Esophagus muscularis mucosa (tissue), 4 donors: Measurements from ENCODE around the gene AMPD1. TPM values are rescaled to one million over a fixed set of nuclear protein-coding genes. Genes with fewer than 3 reads are reported as not detected.

ENCODE experiments used
- DNase-seq: peaks from one replicate; pipeline ENCODE4 v3.0.0-alpha.2; 2017; ENCODE audit errors: extremely low spot score
- H3K27ac ChIP-seq, 4 donors: fragments of 200-600 bp; sonication (generic); replicated peaks in 1 of 4; 1 replicate in 3 of 4; 2 replicates in 1 of 4; pipeline ENCODE4 v1.5.1; 2016 to 2019; ENCODE audit warnings: mild to moderate bottlenecking in 1 of 4
- H3K27me3 ChIP-seq, 4 donors: fragments of 200-600 bp; sonication (generic); one replicate each; pipeline versions ENCODE4 v1.5.1 to v1.6.0; 2016 to 2019
- H3K36me3 ChIP-seq, 4 donors: fragments of 200-600 bp; sonication (generic); one replicate each; pipeline ENCODE4 v1.5.1; 2016 to 2019
- H3K4me1 ChIP-seq, 4 donors: fragments of 200-600 bp; sonication (generic); one replicate each; pipeline ENCODE4 v1.5.1; 2016 to 2019
- H3K4me3 ChIP-seq, 4 donors: fragments of 200-600 bp; sonication (generic); 1 replicate in 2 of 4; 2 replicates in 2 of 4; pipeline ENCODE4 v1.5.1; 2016 to 2019; ENCODE audit warnings: mild to moderate bottlenecking in 4 of 4, moderate library complexity in 1 of 4
- H3K9me3 ChIP-seq, 4 donors: fragments of 200-600 bp; sonication (generic); 1 replicate in 3 of 4; 2 replicates in 1 of 4; pipeline ENCODE4 v1.5.1; 2016 to 2019
- EP300 ChIP-seq: sonication (generic); formaldehyde crosslinking; IDR thresholded peaks from one replicate; pipeline ENCODE4 v1.6.1; 2017; ENCODE audit warnings: antibody characterized with exemption
- POLR2A ChIP-seq: fragments of 450-650 bp; IDR thresholded peaks from one replicate; pipeline ENCODE4 v1.6.1; 2017; ENCODE audit warnings: antibody characterized with exemption, moderate library complexity, mild to moderate bottlenecking, low read depth
- POLR2AphosphoS5 ChIP-seq, 2 donors: sonication (generic); formaldehyde crosslinking; IDR thresholded peaks; one replicate each; pipeline ENCODE4 v1.6.1; 2017; ENCODE audit warnings: antibody characterized with exemption in 2 of 2
- WGBS: methylation state at CpG from one replicate; pipeline ENCODE4 v1.1.5; 2018; 5-methylcytosine and 5-hydroxymethylcytosine counted together
- intact Hi-C: fragments of 100-400 bp; cut with DNase I; formaldehyde crosslinking; loops from one replicate; pipeline ENCODE4 v1.15.1; 2023
- total RNA-seq, 4 donors: library from RNA; depleted of rRNA; stranded (reverse); fragments of >200 nt; gene quantifications; one replicate each; pipeline versions ENCODE4 v1.1.0 to v1.2.1, GENCODE V29; 2016
- TF ChIP-seq, protein P1 (sequence below), 3 experiments: fragments of 200-600 bp in 2 of 3; fragments of 450-650 bp in 1 of 3; sonication (generic) in 2 of 3; IDR thresholded peaks; one replicate each; pipeline ENCODE4 v1.5.1; 2017 to 2019; ENCODE audit warnings: antibody characterized with exemption in 3 of 3, mild to moderate bottlenecking in 2 of 3, moderate library complexity in 1 of 3

The AMPD1 gene
- total RNA-seq, 4 donors from 2014 or later = not detected

DNA sequence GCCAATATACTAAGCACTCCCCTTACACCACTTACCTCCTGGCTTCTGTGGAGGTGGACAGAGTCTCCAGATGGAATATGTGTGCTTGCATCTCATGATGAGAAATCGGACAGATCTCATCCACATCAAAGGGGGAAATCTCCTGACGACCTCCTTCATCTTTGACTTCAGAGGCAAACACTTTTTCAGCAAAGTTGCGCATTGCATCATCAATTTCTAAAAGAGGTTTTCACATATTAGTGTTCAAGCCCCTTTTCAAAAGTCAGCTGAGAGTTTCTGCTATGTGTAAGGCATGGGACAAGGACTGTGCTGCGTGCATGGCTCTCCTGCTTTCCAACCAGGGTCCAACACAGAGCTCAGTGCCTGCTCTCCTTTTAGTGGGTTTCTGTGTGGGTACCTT, 6.8 kb downstream of the AMPD1 start:
- whole genome bisulfite sequencing = 80% methylated on average over 4 of the region's 4 CpGs
- Histone ChIP-seq H3K27ac (no peak overlapping the region), H3K36me3 (no peaks in the 10 kb centered on the region), H3K4me3 (no peak overlapping the region), H3K4me1 (no peaks in the 10 kb centered on the region), H3K27me3 (peaks cover 0 to 13% (median 0%) of the 10 kb centered on the region in 4 donors), H3K9me3 (no peaks in the 10 kb centered on the region)
- TF ChIP-seq, protein P1, sequence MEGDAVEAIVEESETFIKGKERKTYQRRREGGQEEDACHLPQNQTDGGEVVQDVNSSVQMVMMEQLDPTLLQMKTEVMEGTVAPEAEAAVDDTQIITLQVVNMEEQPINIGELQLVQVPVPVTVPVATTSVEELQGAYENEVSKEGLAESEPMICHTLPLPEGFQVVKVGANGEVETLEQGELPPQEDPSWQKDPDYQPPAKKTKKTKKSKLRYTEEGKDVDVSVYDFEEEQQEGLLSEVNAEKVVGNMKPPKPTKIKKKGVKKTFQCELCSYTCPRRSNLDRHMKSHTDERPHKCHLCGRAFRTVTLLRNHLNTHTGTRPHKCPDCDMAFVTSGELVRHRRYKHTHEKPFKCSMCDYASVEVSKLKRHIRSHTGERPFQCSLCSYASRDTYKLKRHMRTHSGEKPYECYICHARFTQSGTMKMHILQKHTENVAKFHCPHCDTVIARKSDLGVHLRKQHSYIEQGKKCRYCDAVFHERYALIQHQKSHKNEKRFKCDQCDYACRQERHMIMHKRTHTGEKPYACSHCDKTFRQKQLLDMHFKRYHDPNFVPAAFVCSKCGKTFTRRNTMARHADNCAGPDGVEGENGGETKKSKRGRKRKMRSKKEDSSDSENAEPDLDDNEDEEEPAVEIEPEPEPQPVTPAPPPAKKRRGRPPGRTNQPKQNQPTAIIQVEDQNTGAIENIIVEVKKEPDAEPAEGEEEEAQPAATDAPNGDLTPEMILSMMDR (IDR thresholded peaks at IDR 0.05) = no peak
- TF ChIP-seq POLR2AphosphoS5 (IDR thresholded peaks at IDR 0.05) (no peak), EP300 (no peak), POLR2A (no peak)
- no peak for DNase-seq
- intact Hi-C loops = no loop called here

DNA sequence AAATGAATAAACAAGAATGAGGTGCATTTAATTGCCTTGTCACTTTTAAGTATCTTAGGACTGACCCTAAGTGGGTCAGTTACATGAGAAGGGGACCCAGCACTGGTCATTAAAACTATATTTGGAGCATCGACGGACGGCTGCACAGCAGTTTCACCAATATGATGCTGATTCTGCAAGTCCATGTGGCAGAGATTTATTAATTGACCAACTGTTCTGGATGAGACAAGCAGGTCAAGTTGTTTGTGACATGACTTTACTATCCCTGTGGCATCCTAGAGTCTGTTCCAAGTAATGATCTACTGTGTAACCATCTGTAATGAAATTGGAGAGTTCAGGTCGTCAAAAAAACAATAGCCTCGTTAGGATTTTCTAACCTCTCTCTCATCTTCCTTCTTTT, 9.5 kb downstream of the AMPD1 start:
- no peaks in the 10 kb centered on the region for H3K9me3 ChIP-seq
- no peaks in the 10 kb centered on the region for H3K36me3 ChIP-seq
- H3K27me3 ChIP-seq = peaks cover 0 to 11% (median 0%) of the 10 kb centered on the region in 4 donors
- no peak for TF ChIP-seq POLR2AphosphoS5 (IDR thresholded peaks at IDR 0.05)
- TF ChIP-seq, protein P1 (IDR thresholded peaks at IDR 0.05) = no peak
- no peak for TF ChIP-seq POLR2A
- no peak for TF ChIP-seq EP300
- intact Hi-C loops = no loop called here
- H3K4me3 ChIP-seq = no peak overlapping the region
- no peak for DNase-seq
- no peaks in the 10 kb centered on the region for H3K4me1 ChIP-seq
- no peak overlapping the region for H3K27ac ChIP-seq
- WGBS = 90% methylated on average over 5 of the region's 5 CpGs

DNA sequence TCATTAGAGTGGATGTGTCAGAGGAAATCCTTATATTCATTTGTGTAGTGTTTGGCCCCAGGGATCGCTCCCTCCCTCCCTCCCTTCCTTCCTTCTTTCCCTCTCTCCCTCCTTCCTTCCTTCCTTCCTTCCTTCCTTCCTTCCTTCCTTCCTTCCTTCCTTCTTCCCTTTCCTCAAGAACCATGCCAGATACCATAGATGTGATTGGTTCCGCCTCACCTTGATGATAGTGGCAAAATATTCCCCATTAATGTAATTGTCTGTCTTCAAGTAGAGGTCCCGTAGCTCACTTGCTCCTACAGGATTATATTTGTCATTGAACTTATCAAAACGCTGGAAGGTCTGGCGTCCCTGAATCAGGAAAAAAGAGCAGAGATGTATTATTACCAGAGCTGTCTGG, 17.7 kb downstream of the AMPD1 start:
- no peaks in the 10 kb centered on the region for H3K9me3 ChIP-seq
- intact Hi-C loops = no loop called here
- no peak for DNase-seq
- 71% methylated on average over 5 of the region's 5 CpGs for WGBS
- H3K27ac ChIP-seq = no peak overlapping the region
- H3K4me1 ChIP-seq = no peaks in the 10 kb centered on the region
- no peaks in the 10 kb centered on the region for H3K36me3 ChIP-seq
- peaks cover 0 to 21% (median 0%) of the 10 kb centered on the region in 4 donors for H3K27me3 ChIP-seq
- H3K4me3 ChIP-seq = no peak overlapping the region
- TF ChIP-seq POLR2AphosphoS5 (IDR thresholded peaks at IDR 0.05) (no peak), EP300 (no peak), POLR2A (no peak)
- TF ChIP-seq, protein P1 (IDR thresholded peaks at IDR 0.05) = no peak

DNA sequence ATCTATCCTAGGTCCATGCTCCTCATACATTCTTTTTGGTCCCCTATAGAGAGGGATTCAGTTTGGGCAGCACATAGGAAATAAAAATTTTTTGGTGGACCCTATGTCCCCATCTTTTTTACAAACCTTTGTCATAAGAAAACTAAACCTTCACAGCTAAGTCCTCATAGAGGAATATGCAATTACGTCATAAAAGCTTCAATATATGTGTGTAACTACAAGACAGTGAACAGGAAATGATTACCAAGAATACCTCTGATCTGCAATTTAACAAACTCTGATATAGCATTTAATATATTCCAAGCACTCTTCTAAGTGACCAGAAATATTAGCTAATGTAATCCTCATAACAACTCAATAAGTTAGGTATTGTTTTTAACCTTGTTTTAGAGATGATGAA, 19.2 kb downstream of the AMPD1 start:
- intact Hi-C loops = no loop called here
- Histone ChIP-seq H3K4me1 (no peaks in the 10 kb centered on the region), H3K27ac (no peak overlapping the region), H3K27me3 (peaks cover 0 to 19% (median 0%) of the 10 kb centered on the region in 4 donors), H3K9me3 (no peaks in the 10 kb centered on the region), H3K36me3 (no peaks in the 10 kb centered on the region), H3K4me3 (no peak overlapping the region)
- 70% methylated on average over 1 of the region's 1 CpG for WGBS
- TF ChIP-seq, protein P1 (IDR thresholded peaks at IDR 0.05) = no peak
- no peak for TF ChIP-seq POLR2AphosphoS5 (IDR thresholded peaks at IDR 0.05)
- TF ChIP-seq POLR2A = no peak
- no peak for TF ChIP-seq EP300
- DNase-seq = no peak

DNA sequence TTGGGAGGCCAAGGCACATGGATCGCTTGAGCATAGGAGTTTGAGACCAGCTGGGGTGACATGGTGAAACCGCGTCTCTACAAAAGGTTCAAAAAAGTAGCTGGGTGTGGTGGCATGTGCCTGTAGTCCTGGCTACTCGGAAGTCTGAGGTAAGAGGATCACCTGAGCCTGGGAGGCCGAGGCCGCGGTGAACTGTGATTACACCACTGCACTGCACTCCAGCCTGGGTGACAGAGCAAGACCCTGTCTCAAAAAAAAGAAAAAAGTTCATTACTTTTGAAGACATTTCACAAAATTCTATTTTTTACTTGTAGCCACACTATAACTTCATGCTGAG, 23.4 kb downstream of the AMPD1 start:
- no peak for DNase-seq
- no peaks in the 10 kb centered on the region for H3K36me3 ChIP-seq

More for the DNA sequence above, 23.4 kb downstream of the AMPD1 start:
- Histone ChIP-seq H3K4me1 (peaks cover 0 to 18% (median 14%) of the 10 kb centered on the region in 4 donors), H3K9me3 (no peaks in the 10 kb centered on the region), H3K27me3 (peaks cover 0 to 4% (median 0%) of the 10 kb centered on the region in 4 donors), H3K27ac (no peak overlapping the region), H3K4me3 (no peak overlapping the region)
- TF ChIP-seq, protein P1 (IDR thresholded peaks at IDR 0.05) = no peak
- TF ChIP-seq POLR2A (no peak), POLR2AphosphoS5 (IDR thresholded peaks at IDR 0.05) (no peak), EP300 (no peak)
- intact Hi-C loops = loop anchor here (5.0 kb wide), 1 partner anchor 40 kb away; no protein-coding TSS in a partner anchor
- 83% methylated on average over 7 of the region's 7 CpGs for WGBS
